ENCODE measurements around the gene PLS1. TPM values are rescaled to one million over a fixed set of nuclear protein-coding genes. Genes with fewer than 3 reads are reported as not detected.

PLS1 gene
- total RNA-seq, 2 donors from 2014 or later: 252 to 418 TPM

DNA sequence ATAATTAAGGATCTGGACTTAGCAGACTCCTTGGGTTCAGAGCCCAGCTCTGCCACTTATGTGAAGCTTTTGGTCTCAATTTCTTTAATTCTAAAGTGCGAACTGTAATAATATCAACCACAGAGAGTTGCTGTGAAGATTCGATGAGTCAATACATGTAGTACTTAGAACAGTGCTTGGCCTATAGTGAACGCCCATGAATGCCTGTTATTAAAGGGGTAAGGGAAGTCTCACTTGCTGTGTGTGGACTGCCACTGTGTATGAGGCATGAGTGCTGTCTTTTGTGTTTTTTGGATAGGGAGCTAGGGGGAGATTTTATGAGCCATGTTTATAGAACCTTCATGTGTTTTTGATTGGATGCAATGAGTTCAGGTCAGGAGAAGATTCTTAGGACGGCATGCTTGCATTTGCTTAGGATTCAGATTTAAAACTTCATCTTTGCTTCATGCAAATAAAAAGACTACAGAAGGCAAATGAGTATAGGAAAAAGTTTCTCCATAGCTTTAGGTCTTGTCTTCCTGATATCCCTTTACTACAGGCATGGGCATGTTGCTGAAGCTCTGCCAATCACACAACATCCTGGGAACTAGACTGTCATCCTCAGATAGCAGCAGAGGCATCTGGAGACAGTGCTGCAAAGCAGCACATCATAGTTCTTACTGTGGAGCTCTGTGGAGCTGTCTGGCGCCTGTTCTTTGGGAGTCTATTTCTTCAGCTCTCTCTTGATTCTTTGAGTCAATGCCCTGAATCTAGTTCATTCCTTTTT is 50.0 kb downstream of the PLS1 start:
- no peak overlapping the region for H3K4me3 ChIP-seq
- no peak overlapping the region for H3K9ac ChIP-seq (ENCODE audit: low read depth in 2 of 2, low read length in 2 of 2)
- no peaks in the 10 kb centered on the region for H3K9me3 ChIP-seq
- H3K27ac ChIP-seq: no peak overlapping the region
- DNase-seq: no peak
- TF ChIP-seq, protein P1, sequence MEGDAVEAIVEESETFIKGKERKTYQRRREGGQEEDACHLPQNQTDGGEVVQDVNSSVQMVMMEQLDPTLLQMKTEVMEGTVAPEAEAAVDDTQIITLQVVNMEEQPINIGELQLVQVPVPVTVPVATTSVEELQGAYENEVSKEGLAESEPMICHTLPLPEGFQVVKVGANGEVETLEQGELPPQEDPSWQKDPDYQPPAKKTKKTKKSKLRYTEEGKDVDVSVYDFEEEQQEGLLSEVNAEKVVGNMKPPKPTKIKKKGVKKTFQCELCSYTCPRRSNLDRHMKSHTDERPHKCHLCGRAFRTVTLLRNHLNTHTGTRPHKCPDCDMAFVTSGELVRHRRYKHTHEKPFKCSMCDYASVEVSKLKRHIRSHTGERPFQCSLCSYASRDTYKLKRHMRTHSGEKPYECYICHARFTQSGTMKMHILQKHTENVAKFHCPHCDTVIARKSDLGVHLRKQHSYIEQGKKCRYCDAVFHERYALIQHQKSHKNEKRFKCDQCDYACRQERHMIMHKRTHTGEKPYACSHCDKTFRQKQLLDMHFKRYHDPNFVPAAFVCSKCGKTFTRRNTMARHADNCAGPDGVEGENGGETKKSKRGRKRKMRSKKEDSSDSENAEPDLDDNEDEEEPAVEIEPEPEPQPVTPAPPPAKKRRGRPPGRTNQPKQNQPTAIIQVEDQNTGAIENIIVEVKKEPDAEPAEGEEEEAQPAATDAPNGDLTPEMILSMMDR (IDR thresholded peaks at IDR 0.05): no peak
- H3K36me3 ChIP-seq: no peaks in the 10 kb centered on the region
- no peaks in the 10 kb centered on the region for H3K4me1 ChIP-seq
- intact Hi-C loops (cut with DNase I): no loop called here
- no peaks in the 10 kb centered on the region for H3K27me3 ChIP-seq

DNA sequence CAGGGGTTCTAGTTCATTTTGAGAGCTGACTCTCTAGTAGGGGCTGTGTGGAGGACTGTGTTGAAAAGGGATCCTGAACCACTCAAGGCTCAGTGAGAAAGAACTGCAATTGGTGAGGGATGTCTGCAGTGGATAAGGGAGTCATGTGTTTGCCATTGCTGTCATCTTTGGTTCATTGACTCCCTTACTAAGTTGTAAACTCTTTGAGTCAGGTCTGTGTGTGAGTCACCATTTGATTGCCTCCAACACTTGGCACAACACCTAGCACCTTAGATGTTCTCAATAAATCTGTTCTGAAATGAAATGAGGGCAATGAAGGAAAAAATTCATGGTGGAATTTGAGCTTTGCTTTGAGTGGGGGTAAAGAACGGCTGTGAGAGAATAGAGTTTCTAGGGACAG is 51.7 kb downstream of the PLS1 start:
- Histone ChIP-seq H3K36me3 (no peaks in the 10 kb centered on the region), H3K4me3 (no peak overlapping the region), H3K9me3 (no peaks in the 10 kb centered on the region), H3K4me1 (no peaks in the 10 kb centered on the region), H3K27me3 (no peaks in the 10 kb centered on the region), H3K9ac (ENCODE audit: low read depth in 2 of 2, low read length in 2 of 2) (no peak overlapping the region), H3K27ac (peak overlapping the region; percentile 59)
- peak; percentile 70 for DNase-seq
- intact Hi-C loops (cut with DNase I): no loop called here
- TF ChIP-seq, protein P1 (IDR thresholded peaks at IDR 0.05): no peak

DNA sequence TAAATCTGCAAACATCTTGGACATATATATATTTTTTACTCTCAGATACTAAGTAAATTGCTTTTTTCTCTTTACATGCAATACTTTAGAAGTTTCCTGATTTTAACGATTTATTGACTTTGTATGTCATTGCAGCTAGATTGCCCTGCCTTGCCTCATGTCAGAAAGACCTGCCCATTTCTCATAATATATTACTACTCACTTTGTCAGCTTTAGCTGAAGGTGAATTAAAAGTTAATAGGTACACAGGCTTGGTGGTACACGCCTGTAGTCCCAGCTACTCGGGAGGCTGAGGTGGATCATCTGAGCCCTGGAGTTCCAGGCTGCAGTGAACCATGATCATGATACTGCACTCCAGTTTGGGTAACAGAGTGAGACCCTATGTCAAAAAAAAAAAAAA is 52.8 kb downstream of the PLS1 start:
- no peak overlapping the region for H3K4me3 ChIP-seq
- TF ChIP-seq, protein P1 (IDR thresholded peaks at IDR 0.05): no peak
- no peaks in the 10 kb centered on the region for H3K4me1 ChIP-seq
- peak overlapping the region; percentile 59 for H3K27ac ChIP-seq
- peak overlapping the region in 1 of 2 donors; percentile 55 for H3K9ac ChIP-seq (ENCODE audit: low read depth in 2 of 2, low read length in 2 of 2)
- peak; percentile 26 for DNase-seq
- no peaks in the 10 kb centered on the region for H3K27me3 ChIP-seq
- no peaks in the 10 kb centered on the region for H3K36me3 ChIP-seq
- intact Hi-C loops (cut with DNase I): no loop called here
- H3K9me3 ChIP-seq: no peaks in the 10 kb centered on the region

DNA sequence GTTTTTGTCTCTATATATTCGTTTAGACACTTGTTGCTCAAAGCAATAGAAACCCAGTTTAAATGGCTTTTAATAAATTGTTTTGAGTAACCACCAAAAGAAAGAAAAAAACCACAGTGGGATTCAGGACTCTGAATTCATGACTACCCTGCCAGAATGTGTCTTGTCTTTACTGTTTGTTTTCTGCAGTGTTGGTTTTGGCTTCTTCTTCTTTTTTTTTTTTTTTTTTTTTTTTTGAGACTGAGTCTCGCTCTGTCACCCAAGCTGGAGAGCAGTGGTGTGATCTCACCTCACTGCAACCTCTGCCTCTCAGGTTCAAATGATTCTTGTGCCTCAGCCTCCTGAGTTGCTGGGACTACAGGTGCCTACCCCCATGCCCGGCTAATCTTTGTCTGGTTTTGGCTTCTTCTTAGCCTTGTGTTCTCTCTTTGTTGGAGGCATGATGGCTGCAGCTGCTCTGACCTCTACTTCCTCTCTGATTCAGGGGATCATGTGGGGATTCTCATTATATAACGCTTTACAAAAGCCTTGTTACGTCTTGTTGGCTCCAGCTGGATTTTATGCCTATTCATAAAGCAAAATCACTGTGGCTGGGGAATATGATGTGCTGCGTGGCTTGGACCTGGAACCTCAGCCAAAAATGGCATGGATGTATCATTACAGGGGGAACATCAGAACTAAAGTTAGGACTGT is 54.0 kb downstream of the PLS1 start:
- intact Hi-C loops (cut with DNase I): no loop called here
- TF ChIP-seq, protein P1 (IDR thresholded peaks at IDR 0.05): no peak
- Histone ChIP-seq H3K27me3 (no peaks in the 10 kb centered on the region), H3K27ac (peak overlapping the region; percentile 59), H3K9ac (ENCODE audit: low read depth in 2 of 2, low read length in 2 of 2) (no peak overlapping the region), H3K4me3 (no peak overlapping the region), H3K4me1 (no peaks in the 10 kb centered on the region), H3K36me3 (no peaks in the 10 kb centered on the region), H3K9me3 (no peaks in the 10 kb centered on the region)
- DNase-seq: no peak

DNA sequence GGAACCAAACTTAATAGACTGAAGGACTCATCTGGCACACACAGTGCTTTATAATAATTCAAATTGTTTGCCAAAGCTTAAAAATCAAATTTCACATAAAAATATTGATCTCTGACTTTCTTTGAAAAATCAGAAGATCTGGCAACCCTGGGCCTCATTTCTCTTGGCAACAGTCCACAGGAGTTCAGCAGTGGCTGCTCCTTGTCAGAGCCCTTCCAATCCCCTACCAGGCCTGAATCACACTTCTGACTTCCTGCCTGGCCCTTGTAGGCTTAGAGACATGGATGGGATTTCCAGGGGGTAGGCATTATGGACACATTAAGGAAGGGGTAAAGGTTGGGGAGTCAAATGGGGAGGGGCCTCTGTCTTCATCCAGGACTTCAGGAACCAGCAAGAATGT is 55.5 kb downstream of the PLS1 start:
- intact Hi-C loops (cut with DNase I): no loop called here
- TF ChIP-seq, protein P1 (IDR thresholded peaks at IDR 0.05): no peak
- H3K27me3 ChIP-seq: no peaks in the 10 kb centered on the region
- no peak overlapping the region for H3K4me3 ChIP-seq
- no peak overlapping the region for H3K9ac ChIP-seq (ENCODE audit: low read depth in 2 of 2, low read length in 2 of 2)
- DNase-seq: no peak
- H3K27ac ChIP-seq: no peak overlapping the region
- no peaks in the 10 kb centered on the region for H3K36me3 ChIP-seq
- no peaks in the 10 kb centered on the region for H3K9me3 ChIP-seq
- peaks cover 2% of the 10 kb centered on the region for H3K4me1 ChIP-seq
